KMS-11 (cell line): Measurements from ENCODE around the gene MAML3.

Experiments used
- H2AFZ ChIP-seq: fragments of 200-600 bp; sonication (generic); 2 replicates; pipeline ENCODE4 v1.6.1; 2016; ENCODE audit warnings: antibody characterized with exemption, mixed run types, low read depth
- H3K27ac ChIP-seq: fragments of 200-600 bp; sonication (generic); 2 replicates; pipeline ENCODE4 v1.6.1; 2016; ENCODE audit warnings: mild to moderate bottlenecking, mixed run types
- H3K27me3 ChIP-seq: fragments of 200-600 bp; sonication (generic); 2 replicates; pipeline ENCODE4 v1.6.1; 2017; ENCODE audit warnings: mild to moderate bottlenecking, low read depth, mixed run types, moderate library complexity; ENCODE audit not compliant: insufficient read depth
- H3K36me3 ChIP-seq: fragments of 200-600 bp; sonication (generic); 2 replicates; pipeline ENCODE4 v1.6.1; 2017; ENCODE audit warnings: mild to moderate bottlenecking, mixed run types; ENCODE audit not compliant: insufficient read depth
- H3K4me1 ChIP-seq: fragments of 200-600 bp; sonication (generic); 2 replicates; pipeline ENCODE4 v1.6.1; 2016; ENCODE audit warnings: mild to moderate bottlenecking, low read depth, mixed run types; ENCODE audit not compliant: poor library complexity, severe bottlenecking
- H3K4me2 ChIP-seq: fragments of 200-600 bp; sonication (generic); 2 replicates; pipeline ENCODE4 v1.7.0; 2016; ENCODE audit warnings: mild to moderate bottlenecking, mixed run types
- H3K4me3 ChIP-seq: fragments of 200-600 bp; sonication (generic); IDR thresholded peaks from 2 replicates; pipeline ENCODE4 v1.6.1; 2017; ENCODE audit warnings: low read depth, low read length, mixed read lengths; ENCODE audit not compliant: insufficient read depth
- H3K79me2 ChIP-seq: fragments of 200-600 bp; sonication (generic); 2 replicates; pipeline ENCODE4 v1.6.1; 2016; ENCODE audit warnings: low read depth, mixed run types; ENCODE audit not compliant: insufficient read depth
- H3K9ac ChIP-seq: fragments of 200-600 bp; sonication (generic); 2 replicates; pipeline ENCODE4 v1.6.1; 2016; ENCODE audit warnings: mild to moderate bottlenecking, mixed run types
- H4K20me1 ChIP-seq: fragments of 200-600 bp; sonication (generic); 2 replicates; pipeline ENCODE4 v1.6.1; 2016; ENCODE audit warnings: mild to moderate bottlenecking, mixed run types; ENCODE audit not compliant: insufficient read depth
- TF ChIP-seq, protein P1 (sequence below): fragments of 200-600 bp; sonication (generic); conservative IDR thresholded peaks from 2 replicates; pipeline ENCODE4 v1.6.1; 2017; ENCODE audit warnings: low read depth, mild to moderate bottlenecking, antibody characterized with exemption, low read length, moderate library complexity, mixed read lengths

The MAML3 gene

DNA sequence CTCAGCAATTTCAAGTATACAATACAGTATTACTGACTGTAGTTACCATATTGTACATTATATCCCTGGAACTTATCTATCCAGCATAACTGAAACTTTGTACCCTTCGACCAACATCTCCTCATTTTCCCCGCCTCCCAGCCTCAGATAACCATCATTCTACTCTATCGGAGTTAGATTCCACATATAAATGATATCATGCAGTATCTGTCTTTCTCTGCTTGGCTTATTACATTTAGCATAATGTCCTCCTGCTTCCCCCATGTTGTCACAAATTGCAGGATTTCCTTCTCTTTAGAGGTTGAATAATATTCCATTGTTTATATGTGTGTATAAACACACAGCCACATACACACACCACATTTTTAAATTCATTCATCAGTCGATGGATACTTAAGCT is 218.1 kb downstream of the MAML3 start:
- Histone ChIP-seq H3K79me2 (no peaks in the 10 kb centered on the region), H3K27ac (no peak overlapping the region), H3K27me3 (no peaks in the 10 kb centered on the region), H3K9ac (no peak overlapping the region), H4K20me1 (no peaks in the 10 kb centered on the region), H3K36me3 (no peaks in the 10 kb centered on the region), H3K4me2 (no peak overlapping the region), H3K4me1 (no peaks in the 10 kb centered on the region), H2AFZ (no peak overlapping the region), H3K4me3 (no peak overlapping the region)
- TF ChIP-seq, protein P1, sequence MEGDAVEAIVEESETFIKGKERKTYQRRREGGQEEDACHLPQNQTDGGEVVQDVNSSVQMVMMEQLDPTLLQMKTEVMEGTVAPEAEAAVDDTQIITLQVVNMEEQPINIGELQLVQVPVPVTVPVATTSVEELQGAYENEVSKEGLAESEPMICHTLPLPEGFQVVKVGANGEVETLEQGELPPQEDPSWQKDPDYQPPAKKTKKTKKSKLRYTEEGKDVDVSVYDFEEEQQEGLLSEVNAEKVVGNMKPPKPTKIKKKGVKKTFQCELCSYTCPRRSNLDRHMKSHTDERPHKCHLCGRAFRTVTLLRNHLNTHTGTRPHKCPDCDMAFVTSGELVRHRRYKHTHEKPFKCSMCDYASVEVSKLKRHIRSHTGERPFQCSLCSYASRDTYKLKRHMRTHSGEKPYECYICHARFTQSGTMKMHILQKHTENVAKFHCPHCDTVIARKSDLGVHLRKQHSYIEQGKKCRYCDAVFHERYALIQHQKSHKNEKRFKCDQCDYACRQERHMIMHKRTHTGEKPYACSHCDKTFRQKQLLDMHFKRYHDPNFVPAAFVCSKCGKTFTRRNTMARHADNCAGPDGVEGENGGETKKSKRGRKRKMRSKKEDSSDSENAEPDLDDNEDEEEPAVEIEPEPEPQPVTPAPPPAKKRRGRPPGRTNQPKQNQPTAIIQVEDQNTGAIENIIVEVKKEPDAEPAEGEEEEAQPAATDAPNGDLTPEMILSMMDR = no peak

DNA sequence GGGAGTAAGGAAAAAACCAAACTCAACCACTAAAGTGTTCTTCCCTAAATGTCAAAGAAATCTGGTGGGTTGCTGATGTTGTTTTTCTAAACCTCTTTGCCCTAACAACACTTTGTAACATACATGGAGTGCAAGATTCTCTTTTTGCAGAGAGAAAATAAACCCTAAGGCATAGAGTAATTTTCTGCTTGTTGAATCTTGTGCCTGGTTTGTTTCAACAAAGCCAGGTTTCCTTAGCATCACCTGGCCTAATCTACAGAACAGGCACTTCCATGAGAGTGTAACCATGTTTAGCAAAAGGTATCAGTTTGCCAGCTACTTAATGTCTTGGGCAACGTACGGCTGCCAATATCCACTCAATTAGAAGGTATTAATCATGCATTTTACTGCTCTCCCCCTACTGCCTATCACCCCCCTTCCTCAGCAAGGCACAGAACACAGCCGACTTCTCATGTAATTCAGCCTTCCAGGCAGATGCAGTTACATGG is 219.2 kb downstream of the MAML3 start:
- Histone ChIP-seq H4K20me1 (no peaks in the 10 kb centered on the region), H3K79me2 (no peaks in the 10 kb centered on the region), H3K9ac (no peak overlapping the region), H2AFZ (no peak overlapping the region), H3K4me2 (no peak overlapping the region), H3K27me3 (no peaks in the 10 kb centered on the region), H3K36me3 (no peaks in the 10 kb centered on the region), H3K27ac (no peak overlapping the region), H3K4me3 (no peak overlapping the region), H3K4me1 (no peaks in the 10 kb centered on the region)
- TF ChIP-seq, protein P1 = no peak

DNA sequence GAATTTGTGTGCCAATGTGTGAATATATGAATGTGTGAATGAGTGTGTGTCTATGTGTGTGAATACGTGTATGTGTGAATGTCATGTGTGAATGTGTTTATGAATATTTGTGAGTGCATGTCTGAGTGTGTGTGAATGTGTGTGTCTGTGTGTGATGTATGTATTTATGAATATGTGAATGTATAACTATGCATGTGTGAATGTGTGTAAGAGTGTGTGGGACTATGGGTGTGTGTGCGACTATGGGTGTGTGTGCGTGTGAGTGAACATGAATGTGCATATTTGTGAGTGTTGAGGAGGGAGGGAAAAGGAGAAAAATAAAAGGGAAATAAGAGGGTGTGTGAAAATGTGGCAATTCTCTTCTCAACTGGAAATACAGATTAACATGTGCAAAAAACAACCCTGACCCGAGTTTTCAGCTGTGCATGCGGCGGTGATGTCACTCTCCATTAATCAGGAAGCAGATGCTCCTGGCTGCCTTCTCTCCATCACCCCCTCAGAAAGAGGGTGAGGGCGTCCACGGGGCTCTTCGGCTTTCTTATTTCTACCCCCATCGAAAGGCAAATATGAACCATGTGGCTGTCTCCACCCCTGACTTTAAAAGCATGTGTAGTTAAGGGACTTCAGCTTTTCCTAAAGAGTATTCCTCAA is 219.8 kb downstream of the MAML3 start:
- Histone ChIP-seq H3K36me3 (no peaks in the 10 kb centered on the region), H3K9ac (no peak overlapping the region), H3K4me3 (no peak overlapping the region), H3K27ac (no peak overlapping the region), H2AFZ (no peak overlapping the region), H3K79me2 (no peaks in the 10 kb centered on the region), H3K4me1 (no peaks in the 10 kb centered on the region), H4K20me1 (no peaks in the 10 kb centered on the region), H3K27me3 (no peaks in the 10 kb centered on the region), H3K4me2 (no peak overlapping the region)
- TF ChIP-seq, protein P1 = no peak

DNA sequence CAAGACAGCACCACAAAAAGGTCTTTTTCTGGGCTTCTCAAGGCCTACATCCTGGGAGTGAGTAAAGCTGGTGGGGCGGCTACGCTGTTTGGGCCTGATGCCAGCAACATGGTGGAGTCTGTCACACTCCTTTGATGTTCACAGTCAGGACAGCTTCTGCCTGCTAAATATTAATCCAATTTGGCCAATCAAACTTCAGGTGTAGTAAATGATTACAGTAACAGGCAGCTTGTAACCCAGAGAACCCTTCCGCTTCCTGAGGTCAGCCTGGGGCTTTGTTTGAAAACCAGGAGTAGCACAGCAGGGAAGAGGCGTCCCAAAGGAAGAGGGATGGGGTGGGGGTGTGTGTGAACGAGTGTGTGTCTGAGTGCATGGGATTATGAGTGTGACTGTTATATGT is 220.4 kb downstream of the MAML3 start:
- H3K36me3 ChIP-seq = no peaks in the 10 kb centered on the region

More for the DNA sequence above, 220.4 kb downstream of the MAML3 start:
- Histone ChIP-seq H3K4me3 (no peak overlapping the region), H3K9ac (no peak overlapping the region), H3K27me3 (no peaks in the 10 kb centered on the region), H3K79me2 (no peaks in the 10 kb centered on the region), H2AFZ (no peak overlapping the region), H3K4me2 (no peak overlapping the region), H3K27ac (no peak overlapping the region), H4K20me1 (no peaks in the 10 kb centered on the region), H3K4me1 (no peaks in the 10 kb centered on the region)
- TF ChIP-seq, protein P1 = no peak
